Activated gamma-delta T cell (primary cell): ENCODE results near the gene MARVELD1.
"Not testable (repeated sequence)": the region's sequence is repeated elsewhere in the genome, so short reads cannot be mapped to it uniquely, and the experiment has no call there.

Experiments
- DNase-seq: peaks from one replicate; lab custom pipeline; 2025; lab: John Stamatoyannopoulos, UW
- total RNA-seq, 2 donors: gene quantifications; one replicate each; lab custom pipeline; 2026; lab: John Stamatoyannopoulos, UW

MARVELD1 gene
- 1.2 to 2.7 reads per million in 2 donors for total RNA-seq

- DNase-seq = peak; percentile 9
Observed at GRCh38 chr10:97713339-97713825, at the start of gene MARVELD1. MARVELD1 (plus strand) TSS chr10:97713730; CDS start chr10:97713877, 147 bp downstream.

DNA sequence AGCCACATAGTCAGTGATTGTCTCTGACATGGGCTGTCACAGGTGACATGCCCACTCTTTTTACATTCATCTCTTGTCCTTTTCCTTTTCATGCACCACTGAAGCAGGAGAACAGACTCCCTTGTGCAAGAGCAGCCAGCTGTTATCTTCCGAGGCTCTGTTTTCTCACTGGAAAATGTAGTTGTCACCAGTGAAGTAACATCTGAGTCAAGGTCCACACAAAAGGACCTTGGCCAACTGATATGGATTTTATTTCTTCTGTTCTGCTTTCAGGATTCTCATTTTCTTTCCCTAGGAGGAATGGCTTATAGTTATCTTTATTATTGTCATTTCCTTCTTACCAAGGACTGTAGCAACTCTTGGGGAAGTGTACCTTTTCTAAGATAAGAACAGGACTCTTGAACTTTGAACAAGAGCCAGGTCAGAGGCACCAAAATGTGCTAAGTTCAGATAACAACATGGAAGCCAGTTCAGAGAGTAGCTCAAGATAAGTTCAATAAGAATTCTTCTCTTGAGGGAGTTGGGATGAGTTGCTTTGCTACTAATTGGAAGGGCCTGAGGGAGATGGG, 49.2 kb upstream of the MARVELD1 start:
- no peak for DNase-seq

DNA sequence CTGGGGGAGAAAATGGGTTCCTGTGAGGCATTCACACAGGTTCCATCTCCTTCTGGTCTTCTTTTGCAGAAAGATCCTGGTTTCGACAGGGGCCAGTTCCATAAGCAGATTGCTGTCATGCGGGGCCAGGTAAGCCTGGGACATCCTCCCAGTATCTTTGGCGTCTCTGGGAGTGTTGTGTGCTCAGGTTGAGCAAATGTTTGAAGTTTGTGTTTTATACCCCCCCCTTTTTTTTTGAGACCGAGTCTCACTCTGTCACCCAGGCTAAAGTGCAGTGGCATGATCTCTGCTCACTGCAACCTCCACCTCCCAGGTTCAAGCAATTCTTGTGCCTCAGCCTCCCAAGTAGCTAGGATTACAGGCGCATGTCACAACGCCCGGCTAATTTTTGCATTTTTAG, 46.5 kb upstream of the MARVELD1 start:
- no peak for DNase-seq

GRCh38 chr10:97667463-97667862, 46.1 kb upstream of the MARVELD1 start:
- no peak for DNase-seq

DNA sequence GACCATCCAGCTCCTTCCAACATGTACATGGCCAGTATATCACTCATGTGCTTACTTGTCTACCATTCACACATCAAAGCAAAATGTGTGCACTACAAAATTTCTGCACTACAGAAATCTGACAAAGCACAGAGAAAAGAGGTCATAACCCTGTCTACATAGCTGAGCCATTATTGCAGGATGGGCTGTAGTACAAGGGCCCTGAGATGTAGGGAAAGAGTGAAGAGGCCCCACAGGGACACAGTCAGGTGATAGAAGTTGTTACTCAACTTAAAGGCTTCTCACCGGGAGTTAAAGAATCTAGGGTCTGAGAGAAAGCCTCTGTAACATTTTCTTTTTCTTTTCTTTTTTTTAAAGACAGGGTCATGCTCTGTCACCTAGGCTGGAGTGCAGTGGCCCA, 44.0 kb upstream of the MARVELD1 start:
- DNase-seq = no peak

GRCh38 chr10:97673736-97674525, 39.6 kb upstream of the MARVELD1 start:
- no peak for DNase-seq

GRCh38 chr10:97675222-97675621, 38.3 kb upstream of the MARVELD1 start:
- no peak for DNase-seq

- DNase-seq = no peak
Observed at GRCh38 chr10:97676770-97677581, 36.6 kb upstream of the MARVELD1 start.

- DNase-seq = no peak
Observed at GRCh38 chr10:97679594-97679993, 33.9 kb upstream of the MARVELD1 start.

DNA sequence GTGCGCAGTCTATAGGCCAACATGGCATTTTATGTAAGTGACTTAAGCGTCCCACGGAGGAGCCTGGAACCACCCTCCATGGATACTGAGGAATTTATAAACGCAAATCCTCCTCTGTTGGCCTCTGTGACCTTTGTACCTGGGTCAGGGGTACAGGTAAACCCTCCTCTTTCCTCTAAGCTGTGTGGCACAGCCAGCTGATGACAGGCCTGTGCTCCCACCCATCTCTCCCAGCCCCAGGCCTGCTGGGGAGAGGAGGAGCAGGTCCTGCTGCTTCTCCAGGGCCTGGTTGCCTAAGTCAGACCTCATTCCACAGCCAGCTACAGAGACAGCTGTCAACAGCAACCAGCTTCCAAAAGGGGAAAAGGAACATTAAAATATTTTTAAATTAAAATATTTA, 31.5 kb upstream of the MARVELD1 start:
- no peak for DNase-seq

- DNase-seq = no peak
Observed at GRCh38 chr10:97683556-97684367, 29.8 kb upstream of the MARVELD1 start.

- not testable (repeated sequence) for DNase-seq
Observed at GRCh38 chr10:97684368-97684713, 29.2 kb upstream of the MARVELD1 start.

GRCh38 chr10:97684866-97685394, 28.6 kb upstream of the MARVELD1 start:
- no peak for DNase-seq

DNA sequence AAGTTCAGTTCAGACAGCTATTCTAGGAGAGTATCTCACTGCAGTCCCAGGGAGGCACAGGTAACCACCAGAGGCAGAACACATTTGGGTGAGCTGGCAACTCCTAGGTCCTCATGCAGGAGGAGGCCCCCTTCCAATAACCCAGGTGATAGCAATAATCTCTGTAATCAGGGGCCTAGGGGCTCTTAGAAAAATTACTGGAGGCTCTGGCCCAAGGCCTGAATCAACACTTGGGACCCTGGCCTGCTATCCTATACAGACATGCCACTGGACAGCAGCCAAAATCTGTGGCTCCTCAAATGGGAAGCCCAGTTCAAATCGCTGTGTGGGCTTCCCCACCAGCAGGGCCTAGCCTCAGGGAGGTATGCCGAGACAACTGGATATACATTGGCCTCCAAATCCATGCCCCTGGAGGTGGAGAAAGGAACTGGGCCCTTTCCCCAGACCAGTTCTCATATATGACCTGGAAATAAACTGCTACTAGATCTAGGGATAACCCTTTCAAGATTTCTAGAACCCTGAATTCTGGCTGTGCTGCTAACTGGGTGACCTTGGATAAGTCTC, 28.1 kb upstream of the MARVELD1 start:
- no peak for DNase-seq

GRCh38 chr10:97686301-97686961, 27.1 kb upstream of the MARVELD1 start:
- DNase-seq = no peak

DNA sequence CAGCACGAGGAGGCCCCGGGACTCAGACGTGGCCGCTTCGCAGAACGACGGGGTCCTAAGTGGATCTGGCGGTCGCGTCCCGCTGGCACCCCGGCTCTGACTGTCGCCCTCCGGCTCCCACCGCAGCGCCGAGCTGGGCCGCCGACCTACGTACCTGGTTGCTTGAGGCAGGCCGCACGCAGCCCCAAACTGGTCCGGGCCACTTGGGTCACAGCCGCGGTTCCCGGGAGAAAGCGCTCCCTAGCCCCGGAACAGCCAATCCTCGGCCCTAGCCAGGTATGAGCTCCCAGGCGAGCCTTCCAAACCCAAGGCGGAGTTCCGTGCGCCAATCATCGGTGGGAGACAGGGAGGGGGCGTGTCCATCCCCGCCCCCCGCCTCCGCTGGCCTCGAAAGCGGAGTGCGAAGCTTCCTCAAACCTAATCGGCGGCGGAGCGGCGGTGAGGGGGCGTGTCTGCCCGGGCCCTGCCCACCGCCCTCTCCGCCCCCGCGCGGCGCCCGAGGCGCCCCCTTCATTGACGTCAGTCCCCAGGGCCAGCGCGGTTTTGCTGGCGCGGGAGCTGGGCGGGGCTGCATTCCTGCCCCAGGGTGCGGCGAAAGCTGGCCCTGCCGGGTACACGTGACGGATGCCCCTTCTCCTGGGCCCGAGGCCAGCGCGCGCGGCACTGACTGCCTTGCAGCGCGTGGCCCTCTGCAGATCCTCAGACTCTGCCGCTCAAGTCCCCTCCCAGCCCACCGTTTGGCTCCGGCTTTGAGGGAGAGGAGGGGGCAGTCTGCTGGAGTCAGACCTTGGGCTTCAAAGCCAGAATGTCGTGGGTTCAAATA, 26.4 kb upstream of the MARVELD1 start, which contains the start of gene AVPI1:
Gene AVPI1 (minus strand): TSS at position 280 of the 823 bp plus-strand sequence. CDS start 7,336 bp downstream, outside the sequence.
- peak; percentile 96 for DNase-seq

DNA sequence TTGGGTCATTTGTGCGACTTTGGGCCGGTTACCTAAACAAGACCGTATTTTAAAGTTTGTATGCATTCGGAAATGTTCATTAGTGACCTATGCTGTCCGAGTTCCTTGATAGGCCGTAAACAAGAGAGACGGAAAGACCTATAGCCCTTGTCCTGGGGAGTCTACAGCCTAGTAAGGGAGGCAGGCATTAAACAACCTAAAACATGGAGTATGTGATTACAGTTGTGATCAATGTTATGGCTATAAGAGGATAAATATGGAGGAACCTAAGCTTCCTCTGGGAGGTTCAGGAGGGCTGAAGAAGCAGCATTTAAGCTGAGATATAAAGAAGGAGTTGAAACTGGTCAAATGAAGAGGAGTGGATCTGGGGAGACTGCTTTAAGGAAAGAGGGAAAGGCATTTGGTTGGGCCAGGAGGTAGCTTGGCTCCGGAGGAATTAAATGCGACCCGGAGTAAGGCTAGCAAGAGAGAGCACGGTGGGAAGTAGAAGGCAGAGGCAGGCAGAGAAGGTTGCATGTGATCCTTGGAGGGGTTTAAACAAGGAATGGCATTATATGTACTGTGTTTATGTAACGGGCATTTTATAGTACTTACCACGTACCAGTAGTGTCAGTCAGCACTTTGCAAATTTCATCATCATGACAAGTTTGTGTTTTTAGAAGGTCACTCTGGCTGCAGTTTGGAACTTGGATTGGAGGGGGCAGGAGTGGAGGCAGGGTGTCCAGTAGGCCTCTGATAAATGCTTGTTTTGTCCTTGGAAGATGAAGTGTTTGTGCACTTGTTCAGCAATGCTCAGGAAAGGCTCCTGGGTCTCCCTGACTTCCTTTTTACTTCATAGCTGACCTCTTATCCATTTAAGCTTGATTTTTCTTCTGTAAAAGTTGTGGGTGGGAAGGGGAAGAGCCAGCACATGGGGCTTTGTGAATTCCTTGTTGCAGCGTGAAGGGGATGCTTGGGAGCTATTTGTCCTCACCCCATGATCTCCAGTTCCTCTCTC, 25.4 kb upstream of the MARVELD1 start:
- DNase-seq = no peak

GRCh38 chr10:97689559-97690020, 23.9 kb upstream of the MARVELD1 start:
- no peak for DNase-seq
